Jurkat, Clone E6-1 (cell line): ENCODE results near the gene TSGA10IP. TPM values are rescaled to one million over a fixed set of nuclear protein-coding genes. Genes with fewer than 3 reads are reported as not detected.

ENCODE experiments used
- DNase-seq: peaks from one replicate; pipeline ENCODE4 v3.0.0-alpha.2; 2011; ENCODE audit warnings: low read depth, low spot score
- H3K4me3 ChIP-seq: 2 replicates; pipeline ENCODE4 v1.5.1; 2011; ENCODE audit warnings: mild to moderate bottlenecking, low read length, control low read depth, moderate library complexity
- polyA plus RNA-seq: library from polyadenylated mRNA; unstranded; fragments of >200 nt; gene quantifications from one replicate; pipeline ENCODE4 v1.2.1, GENCODE V29; 2012; ENCODE audit warnings: missing spikeins; ENCODE audit not compliant: insufficient read length, insufficient read depth

Gene TSGA10IP
- not detected for polyA plus RNA-seq

DNA sequence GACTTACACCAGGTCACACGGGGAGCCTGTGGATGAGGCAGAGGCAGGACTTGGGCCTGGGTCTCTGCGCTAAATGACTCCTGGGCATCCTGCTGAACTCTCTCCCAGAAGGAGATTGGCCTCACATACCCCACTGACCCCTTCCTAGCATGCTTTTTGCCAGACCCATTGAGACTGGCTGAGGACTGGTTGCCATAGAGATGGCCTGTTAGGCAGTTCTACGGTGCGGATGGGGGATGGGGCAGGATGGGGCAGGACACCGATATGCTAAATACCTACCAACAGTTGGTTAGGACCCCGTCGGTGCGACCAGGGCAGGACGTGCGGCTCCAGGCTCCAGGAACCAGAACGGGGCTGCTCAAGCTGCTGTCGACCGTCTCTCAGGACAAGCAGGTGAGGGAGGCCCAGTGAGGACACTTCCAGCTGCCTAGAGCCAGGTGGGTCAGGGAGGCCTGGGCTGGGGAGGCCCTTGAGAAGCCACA is at the start of gene TSGA10IP:
Gene TSGA10IP, plus strand, starts transcription at position 51 of the 482 bp plus-strand sequence. Its CDS starts 196 bp downstream, at position 247.
- no peak within 1 kb of the TSS for H3K4me3 ChIP-seq
- no peak for DNase-seq

DNA sequence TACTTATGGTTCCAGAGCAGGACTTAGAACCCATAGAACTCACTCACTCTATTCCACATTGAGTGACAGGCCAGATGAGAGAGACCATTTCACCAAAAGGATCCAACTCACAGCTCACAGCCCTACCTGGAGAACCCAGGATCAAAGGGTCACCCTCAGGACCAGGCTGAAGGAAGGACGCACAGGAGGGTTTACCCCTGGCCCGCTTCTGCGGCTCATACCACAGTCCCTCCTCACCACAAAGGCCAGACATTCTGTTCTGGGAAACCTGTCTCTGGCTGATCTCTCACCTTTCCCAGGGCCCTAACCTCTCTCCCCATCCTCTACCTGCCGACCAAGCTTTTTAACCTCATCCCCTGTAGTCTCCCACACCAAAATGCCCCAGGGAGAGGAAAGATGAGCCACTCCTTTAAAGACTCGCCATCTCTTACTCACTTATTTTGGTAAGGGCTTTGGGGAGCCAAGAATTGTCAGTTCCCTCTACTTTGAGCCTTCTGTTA is 49.7 kb upstream of the TSGA10IP start:
- DNase-seq = no peak
- H3K4me3 ChIP-seq = no peak overlapping the region

DNA sequence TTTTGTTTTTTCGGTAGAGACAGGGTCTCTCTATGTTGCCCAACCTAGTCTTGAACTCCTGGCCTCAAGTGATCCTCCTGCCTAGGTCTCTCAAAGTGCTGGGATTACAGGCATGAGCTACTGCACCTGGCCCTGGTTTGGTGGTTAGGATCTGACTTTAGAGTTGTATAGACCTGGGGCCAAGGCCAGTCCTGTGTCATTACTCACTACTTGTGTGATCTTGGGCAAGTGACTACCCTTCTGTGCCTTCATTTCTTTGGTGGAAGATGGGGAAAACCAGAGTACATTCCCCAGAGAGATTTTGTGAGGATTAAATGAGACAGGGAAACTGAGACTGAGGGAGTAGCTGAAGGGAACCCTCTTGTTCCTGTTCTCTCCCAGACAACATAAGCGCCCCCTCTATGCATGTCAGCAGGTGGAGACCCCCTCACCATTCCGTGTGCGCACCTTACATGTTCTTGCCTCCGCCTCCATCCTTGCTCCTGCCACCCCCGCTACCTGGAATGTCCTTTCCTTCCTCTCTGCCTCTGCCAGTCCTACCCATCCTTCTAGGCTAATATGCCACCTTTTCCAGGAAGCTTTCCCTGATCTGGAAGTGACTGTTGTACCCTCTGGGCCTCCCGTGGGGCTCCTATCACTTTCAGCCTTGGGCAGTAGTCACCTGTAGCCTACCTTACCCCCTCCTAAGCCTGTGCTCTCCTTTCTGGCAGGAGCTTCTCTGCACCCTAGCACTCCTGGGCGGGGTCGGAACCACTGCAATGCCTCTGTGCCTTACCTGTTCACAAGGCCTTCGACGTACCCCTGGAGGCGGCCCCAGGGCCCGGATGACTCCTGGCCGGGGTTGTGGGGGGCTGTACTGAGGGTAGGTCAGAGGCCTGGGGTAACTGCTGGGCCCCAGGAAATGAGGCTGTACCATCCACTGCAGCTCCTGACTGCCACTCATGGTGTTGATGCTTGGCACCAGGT is 49.0 kb upstream of the TSGA10IP start:
- H3K4me3 ChIP-seq = no peak overlapping the region
- no peak for DNase-seq

- H3K4me3 ChIP-seq = no peak overlapping the region
- DNase-seq = no peak
Measured at GRCh38 chr11:65897020-65897471, 48.2 kb upstream of the TSGA10IP start.

GRCh38 chr11:65898656-65899355 is 46.5 kb upstream of the TSGA10IP start:
- no peak for DNase-seq
- no peak overlapping the region for H3K4me3 ChIP-seq

- DNase-seq = no peak
- H3K4me3 ChIP-seq = no peak overlapping the region; the same call in 1 of the 2 replicates
Measured at GRCh38 chr11:65899356-65900124, 45.7 kb upstream of the TSGA10IP start.

GRCh38 chr11:65900125-65900898 is 45.0 kb upstream of the TSGA10IP start, which contains the start of gene FOSL1:
Gene FOSL1 (minus strand): TSS chr11:65900388. CDS start chr11:65900339, 49 bp downstream.
- peak within 1 kb of the TSS; percentile 45 for H3K4me3 ChIP-seq
- DNase-seq = no peak

- H3K4me3 ChIP-seq = no peak overlapping the region
- no peak for DNase-seq
Measured at GRCh38 chr11:65900899-65901180, 44.4 kb upstream of the TSGA10IP start.

DNA sequence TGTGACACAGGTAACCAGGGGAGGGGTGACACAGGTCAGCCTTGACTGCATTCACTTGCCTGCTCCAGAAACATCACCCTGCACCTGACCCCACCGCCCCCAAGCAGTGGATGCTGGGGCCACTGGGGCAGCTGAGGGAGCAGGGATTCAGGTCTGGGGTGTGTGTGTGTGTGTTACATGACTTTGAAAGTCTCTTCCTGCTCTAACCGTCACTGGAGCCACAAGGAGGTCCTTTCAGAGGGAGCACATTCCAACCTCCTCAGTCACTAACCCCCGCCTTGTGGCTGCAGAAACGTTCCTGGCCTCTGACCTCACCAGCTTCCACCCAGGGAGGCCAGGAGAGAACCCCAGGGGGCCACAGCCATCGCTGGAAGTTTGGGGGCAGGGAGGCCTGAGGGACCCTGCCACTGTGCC is 42.2 kb upstream of the TSGA10IP start:
- H3K4me3 ChIP-seq = no peak overlapping the region
- no peak for DNase-seq

- H3K4me3 ChIP-seq = no peak overlapping the region
- no peak for DNase-seq
Measured at GRCh38 chr11:65903715-65904114, 41.6 kb upstream of the TSGA10IP start.

DNA sequence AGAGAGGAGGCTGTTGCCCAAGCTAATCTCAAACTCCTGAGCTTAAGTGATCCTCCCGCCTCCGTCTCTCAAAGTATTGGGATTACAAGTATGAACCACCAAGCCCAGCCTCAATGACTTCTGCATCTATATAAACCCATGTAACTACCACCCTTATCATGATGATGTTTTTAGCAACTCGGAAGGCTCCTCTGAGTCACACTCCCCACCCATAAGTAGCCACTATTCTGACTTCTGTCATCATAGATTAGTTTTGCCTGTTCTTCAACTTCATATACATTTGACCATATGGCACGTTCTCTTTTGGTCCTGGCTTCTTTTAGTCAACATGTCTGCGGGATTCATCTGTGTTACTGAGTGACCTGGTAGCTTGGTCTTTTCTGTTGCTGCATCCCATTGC is 38.7 kb upstream of the TSGA10IP start:
- no peak for DNase-seq
- no peak overlapping the region for H3K4me3 ChIP-seq

GRCh38 chr11:65907878-65908277 is 37.4 kb upstream of the TSGA10IP start:
- no peak overlapping the region for H3K4me3 ChIP-seq
- DNase-seq = no peak

DNA sequence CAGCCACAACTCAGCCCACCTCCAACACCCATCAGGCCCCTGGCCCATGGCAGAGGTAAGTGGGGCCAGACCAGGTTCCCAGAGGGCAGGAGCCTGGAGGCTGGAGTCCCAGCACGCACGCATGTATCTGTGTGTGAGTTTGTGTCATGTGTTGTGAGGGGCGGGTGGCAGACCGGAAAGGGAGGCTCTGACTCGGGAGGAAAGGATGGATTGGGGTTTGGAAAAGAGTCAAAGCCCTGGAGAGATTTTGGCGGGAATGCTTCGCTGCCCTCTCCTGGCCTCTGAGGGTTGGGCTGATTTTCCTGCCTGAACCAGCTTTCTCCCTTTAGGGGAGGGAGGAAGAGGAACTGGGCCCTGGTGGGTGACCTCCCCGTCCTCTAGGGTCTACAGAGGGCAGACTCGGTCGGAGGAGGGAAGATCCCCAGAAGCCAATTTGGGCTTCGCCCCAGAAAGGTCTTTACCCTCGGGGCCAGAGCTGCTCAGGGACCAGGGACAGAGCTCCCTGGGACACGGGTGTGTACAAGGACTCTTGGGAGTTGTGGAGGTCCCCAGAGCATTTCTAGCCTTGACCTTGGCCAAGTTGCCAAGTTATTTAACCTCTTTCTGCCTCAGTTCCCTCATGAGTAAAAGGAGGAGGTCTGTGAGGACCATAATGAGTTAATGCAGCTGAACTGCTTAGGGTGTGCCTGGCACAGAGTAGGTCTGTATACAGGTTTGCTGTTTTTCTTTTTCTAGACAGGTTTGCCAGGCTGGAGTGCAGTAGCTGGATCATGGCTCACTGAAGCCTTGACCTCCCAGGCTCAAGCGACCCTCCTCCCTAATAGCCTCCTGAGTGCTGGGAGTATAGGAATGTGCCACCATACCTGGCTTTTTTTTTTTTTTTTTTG is 33.4 kb upstream of the TSGA10IP start:
- H3K4me3 ChIP-seq = no peak overlapping the region
- DNase-seq = no peak

GRCh38 chr11:65912845-65913244 is 32.4 kb upstream of the TSGA10IP start:
- no peak overlapping the region for H3K4me3 ChIP-seq
- no peak for DNase-seq

GRCh38 chr11:65915101-65915820 is 30.0 kb upstream of the TSGA10IP start:
- H3K4me3 ChIP-seq = no peak overlapping the region
- DNase-seq = no peak

DNA sequence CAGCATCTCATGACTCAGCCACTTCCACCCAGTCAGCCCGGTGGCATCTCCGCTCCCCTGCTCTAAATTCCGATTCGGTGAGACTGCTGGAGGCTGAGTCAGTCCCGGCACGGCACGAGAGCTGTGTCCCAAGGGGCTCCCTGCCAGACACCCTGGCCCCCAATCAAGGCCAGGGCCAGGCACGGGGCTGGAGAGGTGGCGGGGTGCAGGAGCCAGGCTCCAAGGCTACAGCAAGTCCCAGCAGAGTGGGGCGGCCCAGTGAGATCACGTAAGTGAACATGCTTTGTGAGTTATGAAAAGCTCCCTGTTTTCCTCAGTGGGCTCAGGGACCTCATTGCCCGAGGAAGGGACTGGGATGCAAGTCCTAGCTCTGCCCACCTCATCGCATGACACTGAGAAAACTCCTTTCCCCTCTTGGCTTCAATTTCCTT is 29.4 kb upstream of the TSGA10IP start:
- no peak overlapping the region for H3K4me3 ChIP-seq
- DNase-seq = no peak

GRCh38 chr11:65916391-65916790 is 28.9 kb upstream of the TSGA10IP start:
- no peak overlapping the region for H3K4me3 ChIP-seq
- no peak for DNase-seq
